IMR-90 (cell line): Measurements from ENCODE around the gene COPZ1. TPM values are rescaled to one million over a fixed set of nuclear protein-coding genes. Genes with fewer than 3 reads are reported as not detected.

Experiments used
- ATAC-seq: fragments of 200-7000 bp; cut with Tn5 transposase; 2 replicates; pipeline ENCODE4 v1.9.1; 2020; ENCODE audit warnings: low read depth, mild to moderate bottlenecking, moderate library complexity
- BruUV-seq: library from RNA; stranded (reverse); fragments of 400-500 nt; replicated peaks from 2 replicates; lab custom pipeline; 2021; lab: Mats Ljungman, UMichigan
- CTCF ChIA-PET: fragments of 300-600 bp; formaldehyde crosslinking; extraction: SDS; loops from one replicate; lab custom pipeline; 2021; ENCODE audit warnings: antibody characterized with exemption; lab: Yijun Ruan, JAX
- POLR2A ChIA-PET: fragments of 300-600 bp; sonication (Branson Sonifier 250); formaldehyde crosslinking; loops from one replicate; lab custom pipeline; 2022; ENCODE audit warnings: antibody characterized with exemption; ENCODE audit not compliant: unreplicated experiment; lab: Charles Lee
- DNase-seq: peaks from one replicate; pipeline ENCODE4 v3.0.0; 2013
- H2AFZ ChIP-seq: replicated peaks from 2 replicates; pipeline ENCODE3; 2013; ENCODE audit warnings: low read length, mild to moderate bottlenecking; ENCODE audit not compliant: poor library complexity
- H2AK5ac ChIP-seq: 2 replicates; pipeline ENCODE4 v1.6.1; 2013; ENCODE audit warnings: low read depth, low read length, inconsistent platforms
- H2AK9ac ChIP-seq: replicated peaks from 2 replicates; pipeline ENCODE3; 2013; ENCODE audit warnings: mild to moderate bottlenecking, low read depth, low read length, moderate library complexity; ENCODE audit not compliant: poor library complexity
- H2BK120ac ChIP-seq: 2 replicates; pipeline ENCODE4 v1.6.1; 2013; ENCODE audit warnings: low read depth, low read length, inconsistent platforms
- H2BK15ac ChIP-seq: 3 replicates; pipeline ENCODE4 v1.6.1; 2013; ENCODE audit warnings: low read depth, low read length, inconsistent platforms
- H2BK20ac ChIP-seq: 2 replicates; pipeline ENCODE4 v1.6.1; 2013; ENCODE audit warnings: low read depth, mild to moderate bottlenecking, inconsistent platforms, low read length, moderate library complexity
- H2BK5ac ChIP-seq: 2 replicates; pipeline ENCODE4 v1.6.1; 2013; ENCODE audit warnings: mild to moderate bottlenecking, low read depth, low read length, inconsistent platforms; ENCODE audit not compliant: poor library complexity, severe bottlenecking
- H3K14ac ChIP-seq: replicated peaks from 2 replicates; pipeline ENCODE4 v1.6.1; 2013; ENCODE audit warnings: low read depth, low read length, inconsistent platforms
- H3K18ac ChIP-seq: 2 replicates; pipeline ENCODE4 v1.6.1; 2013; ENCODE audit warnings: low read depth, low read length, control low read depth
- H3K23ac ChIP-seq: 2 replicates; pipeline ENCODE4 v1.6.1; 2013; ENCODE audit warnings: low read depth, low read length, inconsistent platforms
- H3K27ac ChIP-seq: 2 replicates; pipeline ENCODE4 v1.5.1; 2013; ENCODE audit warnings: mild to moderate bottlenecking, control low read depth, low read length; ENCODE audit not compliant: insufficient read depth
- H3K27me3 ChIP-seq: 2 replicates; pipeline ENCODE4 v1.6.1; 2013; ENCODE audit warnings: low read length; ENCODE audit not compliant: control insufficient read depth, insufficient read depth
- H3K36me3 ChIP-seq: 2 replicates; pipeline ENCODE4 v1.6.1; 2013; ENCODE audit warnings: low read length, mixed read lengths; ENCODE audit not compliant: control insufficient read depth, insufficient read depth
- H3K4ac ChIP-seq: 2 replicates; pipeline ENCODE4 v1.6.1; 2013; ENCODE audit warnings: low read depth, low read length, inconsistent platforms
- H3K4me1 ChIP-seq: 2 replicates; pipeline ENCODE4 v1.6.1; 2013; ENCODE audit warnings: low read length, mixed read lengths; ENCODE audit not compliant: control insufficient read depth, insufficient read depth
- H3K4me2 ChIP-seq: 2 replicates; pipeline ENCODE4 v1.6.1; 2013; ENCODE audit warnings: low read depth, mild to moderate bottlenecking, control low read depth, low read length, moderate library complexity
- H3K4me3 ChIP-seq: 2 replicates; pipeline ENCODE4 v1.5.1; 2013; ENCODE audit warnings: low read depth, mild to moderate bottlenecking, control low read depth, low read length, moderate library complexity; ENCODE audit not compliant: insufficient read depth
- H3K56ac ChIP-seq: 2 replicates; pipeline ENCODE4 v1.6.1; 2013; ENCODE audit warnings: low read length, inconsistent platforms; ENCODE audit not compliant: insufficient read depth; ENCODE audit errors: extremely low read depth
- H3K79me1 ChIP-seq, 2 experiments: 2 replicates each; pipeline ENCODE4 v1.6.1; 2013; ENCODE audit warnings: low read length in 2 of 2, inconsistent platforms in 1 of 2, low read depth in 1 of 2
- H3K9ac ChIP-seq: 2 replicates; pipeline ENCODE4 v1.6.1; 2013; ENCODE audit warnings: low read depth, low read length, control low read depth
- H3K9me1 ChIP-seq: 2 replicates; pipeline ENCODE4 v1.6.1; 2013; ENCODE audit warnings: low read length, inconsistent platforms; ENCODE audit not compliant: insufficient read depth
- H3K9me3 ChIP-seq: 2 replicates; pipeline ENCODE4 v1.6.1; 2013; ENCODE audit warnings: low read length; ENCODE audit not compliant: control insufficient read depth, insufficient read depth
- H4K20me1 ChIP-seq: 2 replicates; pipeline ENCODE4 v1.6.1; 2013; ENCODE audit warnings: low read length, inconsistent platforms; ENCODE audit not compliant: insufficient read depth
- H4K5ac ChIP-seq: 2 replicates; pipeline ENCODE4 v1.6.1; 2013; ENCODE audit warnings: mild to moderate bottlenecking, low read depth, low read length, control low read depth
- H4K8ac ChIP-seq, 2 experiments: 2 replicates each; pipeline ENCODE4 v1.6.1; 2013; ENCODE audit warnings: low read depth in 2 of 2, low read length in 2 of 2, control low read depth in 1 of 2, inconsistent platforms in 1 of 2
- H4K91ac ChIP-seq: 2 replicates; pipeline ENCODE4 v1.6.1; 2013; ENCODE audit warnings: low read depth, low read length, inconsistent platforms; ENCODE audit not compliant: insufficient read depth
- CHD1 ChIP-seq: IDR thresholded peaks from 2 replicates; pipeline ENCODE4 v1.6.1; 2012; ENCODE audit warnings: low read depth, low read length, improper control_type of control experiment
- CTCF ChIP-seq: conservative IDR thresholded peaks from 2 replicates; pipeline ENCODE4 v1.5.1; 2012; ENCODE audit warnings: mild to moderate bottlenecking, low read depth, low read length, improper control_type of control experiment
- MAFK ChIP-seq: IDR thresholded peaks from 2 replicates; pipeline ENCODE4 v1.6.1; 2012; ENCODE audit warnings: low read depth, low read length, improper control_type of control experiment
- MAZ ChIP-seq: IDR thresholded peaks from 2 replicates; pipeline ENCODE4 v1.6.1; 2012; ENCODE audit warnings: low read depth, mild to moderate bottlenecking, low read length, improper control_type of control experiment, moderate library complexity, borderline replicate concordance
- MXI1 ChIP-seq: IDR thresholded peaks from 2 replicates; pipeline ENCODE4 v1.6.1; 2012; ENCODE audit warnings: low read depth, mild to moderate bottlenecking, low read length, moderate library complexity, borderline replicate concordance
- RAD21 ChIP-seq: IDR thresholded peaks from 2 replicates; pipeline ENCODE4 v1.6.1; 2012; ENCODE audit warnings: low read length, improper control_type of control experiment
- SMC3 ChIP-seq: fragments of 150-350 bp; IDR thresholded peaks from 2 replicates; pipeline ENCODE4 v1.6.1; 2016; ENCODE audit warnings: low read depth, mild to moderate bottlenecking, antibody characterized with exemption, low read length, moderate library complexity
- USF2 ChIP-seq: fragments of 150-350 bp; IDR thresholded peaks from 2 replicates; pipeline ENCODE4 v1.6.1; 2017; ENCODE audit warnings: mild to moderate bottlenecking, antibody characterized with exemption, low read length, low read depth
- WGBS, 2 experiments: methylation state at CpG; one replicate each; pipeline versions ENCODE4 v1.1.5 to v1.1.7; 2013; ENCODE audit warnings: missing lambda C conversion rate in 2 of 2; ENCODE audit not compliant: insufficient read length in 1 of 2; ENCODE audit errors: extremely low coverage in 2 of 2; 5-methylcytosine and 5-hydroxymethylcytosine counted together
- dilution Hi-C: fragments of 300-500 bp; cut with HindIII; formaldehyde crosslinking; loops from one replicate; pipeline ENCODE4 v1.14.3; 2018; ENCODE audit warnings: low sequenced_read_pairs; ENCODE audit not compliant: unreplicated experiment
- in situ Hi-C: fragments of 300-500 bp; cut with MboI; formaldehyde crosslinking; loops from 3 replicates; pipeline ENCODE4 v1.14.3; 2019; ENCODE audit warnings: low sequenced_read_pairs, inconsistent platforms, mixed read lengths
- intact Hi-C: fragments of 100-400 bp; cut with micrococcal nuclease; formaldehyde crosslinking; loops from 2 replicates; pipeline ENCODE4 v1.10.0; 2022
- polyA plus RNA-seq, 3 experiments: library from polyadenylated mRNA; depleted of rRNA; stranded (reverse); fragments of >200 nt; gene quantifications; 2 replicates each; pipeline ENCODE4 v1.2.3, GENCODE V29; 2012; ENCODE audit warnings: low replicate concordance in 1 of 3
- total RNA-seq: library from RNA; depleted of rRNA; stranded (reverse); fragments of >200 nt; gene quantifications from 2 replicates; pipeline ENCODE4 v1.2.3, GENCODE V29; 2012

The COPZ1 gene
- total and polyA plus RNA-seq, 2 of the 4 experiments (the other 2 are of a cell fraction) = 187 to 382 TPM

GRCh38 chr12:54393207-54393609, 68.3 kb downstream of the COPZ1 start:
- H2AK9ac ChIP-seq = no peak overlapping the region
- no peak for DNase-seq
- no peak overlapping the region for H4K5ac ChIP-seq
- peaks cover 8 to 25% of the 10 kb centered on the region in 2 experiments; a peak in 3 of 4 replicates for H3K79me1 ChIP-seq
- H4K91ac ChIP-seq = no peak overlapping the region
- BruUV-seq = no TSS peak
- H2BK5ac ChIP-seq = no peak overlapping the region
- intact Hi-C loops (no loop called here), dilution Hi-C loops (no loop called here), in situ Hi-C loops (no loop called here)
- H2AK5ac ChIP-seq = no peak overlapping the region
- H2BK120ac ChIP-seq = no peak overlapping the region
- no peaks in the 10 kb centered on the region for H3K4me1 ChIP-seq
- no peak for TF ChIP-seq MXI1
- no peak for TF ChIP-seq CHD1
- no peak for TF ChIP-seq MAFK
- TF ChIP-seq RAD21 = no peak
- TF ChIP-seq MAZ = no peak
- no peak for TF ChIP-seq CTCF
- no peak for TF ChIP-seq USF2
- no peak for TF ChIP-seq SMC3
- no peak overlapping the region for H3K4ac ChIP-seq
- H2BK15ac ChIP-seq = no peak overlapping the region
- H4K20me1 ChIP-seq = peaks cover 36% of the 10 kb centered on the region
- H3K56ac ChIP-seq = no peak overlapping the region
- no peak overlapping the region for H3K9ac ChIP-seq
- H3K14ac ChIP-seq = no peak overlapping the region
- no peak overlapping the region for H2AFZ ChIP-seq
- no peak overlapping the region for H3K23ac ChIP-seq
- POLR2A ChIA-PET = no interaction called here
- H3K9me1 ChIP-seq = no peaks in the 10 kb centered on the region
- no peak overlapping the region for H3K4me3 ChIP-seq
- CTCF ChIA-PET = interaction anchor here (0.7 to 1.0 kb wide), 3 partner anchors 10 to 154 kb away, joined by 3 read pairs; no protein-coding TSS in a partner anchor
- 50% methylated on average over 1 of the region's 6 CpGs; no CpG with 5 or more reads in 1 of the 2 experiments for WGBS, 2 experiments
- peaks cover 52% of the 10 kb centered on the region for H3K36me3 ChIP-seq
- no peak for ATAC-seq
- no peaks in the 10 kb centered on the region for H3K27me3 ChIP-seq
- H3K18ac ChIP-seq = no peak overlapping the region
- H4K8ac ChIP-seq = no peak overlapping the region
- no peak overlapping the region for H3K27ac ChIP-seq
- no peak overlapping the region for H2BK20ac ChIP-seq
- H3K9me3 ChIP-seq = no peaks in the 10 kb centered on the region
- no peak overlapping the region for H3K4me2 ChIP-seq
